ENCODE data around the gene FOXK1.

DNA sequence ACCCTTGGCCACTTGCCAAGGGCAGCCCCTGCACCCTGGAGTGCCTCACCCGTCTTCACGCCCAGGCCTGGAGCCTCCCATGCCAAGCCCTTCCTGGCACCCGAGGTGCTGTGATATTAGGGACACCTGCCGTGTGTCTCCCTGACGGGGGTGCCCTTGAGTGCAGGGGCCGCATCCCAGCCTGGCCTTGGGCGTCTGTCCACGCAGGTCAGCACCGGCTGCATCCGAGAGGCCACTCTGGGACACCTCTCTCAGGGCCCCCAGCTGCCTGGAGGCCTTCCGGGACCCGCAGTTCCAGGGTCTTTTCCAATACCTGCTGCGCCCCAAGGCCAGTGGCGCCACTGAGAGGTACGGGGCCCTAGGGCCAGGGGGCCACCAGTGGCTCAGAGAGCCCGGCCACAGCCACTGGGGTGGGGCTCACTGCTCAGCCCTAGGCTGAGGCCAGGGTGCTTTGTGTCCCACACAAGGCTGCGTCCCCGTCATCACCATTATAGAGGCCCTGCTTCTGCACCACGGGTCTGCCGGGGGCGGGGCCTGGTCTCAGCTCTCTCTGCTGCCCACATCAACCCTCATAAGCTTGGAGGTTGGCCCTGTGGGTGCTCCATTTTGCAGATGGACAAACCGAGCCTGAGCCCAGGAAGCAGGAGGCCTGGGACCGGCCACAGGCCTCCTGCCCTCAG lies 106.0 kb downstream of the FOXK1 start:
- TF ChIP-seq, protein P1, sequence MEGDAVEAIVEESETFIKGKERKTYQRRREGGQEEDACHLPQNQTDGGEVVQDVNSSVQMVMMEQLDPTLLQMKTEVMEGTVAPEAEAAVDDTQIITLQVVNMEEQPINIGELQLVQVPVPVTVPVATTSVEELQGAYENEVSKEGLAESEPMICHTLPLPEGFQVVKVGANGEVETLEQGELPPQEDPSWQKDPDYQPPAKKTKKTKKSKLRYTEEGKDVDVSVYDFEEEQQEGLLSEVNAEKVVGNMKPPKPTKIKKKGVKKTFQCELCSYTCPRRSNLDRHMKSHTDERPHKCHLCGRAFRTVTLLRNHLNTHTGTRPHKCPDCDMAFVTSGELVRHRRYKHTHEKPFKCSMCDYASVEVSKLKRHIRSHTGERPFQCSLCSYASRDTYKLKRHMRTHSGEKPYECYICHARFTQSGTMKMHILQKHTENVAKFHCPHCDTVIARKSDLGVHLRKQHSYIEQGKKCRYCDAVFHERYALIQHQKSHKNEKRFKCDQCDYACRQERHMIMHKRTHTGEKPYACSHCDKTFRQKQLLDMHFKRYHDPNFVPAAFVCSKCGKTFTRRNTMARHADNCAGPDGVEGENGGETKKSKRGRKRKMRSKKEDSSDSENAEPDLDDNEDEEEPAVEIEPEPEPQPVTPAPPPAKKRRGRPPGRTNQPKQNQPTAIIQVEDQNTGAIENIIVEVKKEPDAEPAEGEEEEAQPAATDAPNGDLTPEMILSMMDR (IDR thresholded peaks at IDR 0.05) = no peak
- TF ChIP-seq POLR2AphosphoS5 (IDR thresholded peaks at IDR 0.05) (no peak), POLR2A (IDR thresholded peaks at IDR 0.05) (no peak)

Data from sigmoid colon (tissue), 4 donors.